H1 (cell line): ENCODE results near the gene WDR90.

Experiments used
- ATF2 ChIP-seq: IDR thresholded peaks from 2 replicates; pipeline ENCODE4 v1.6.1; 2012; ENCODE audit warnings: low read length, inconsistent platforms
- EZH2 ChIP-seq: fragments of 200-600 bp; sonication (generic); IDR thresholded peaks from 2 replicates; pipeline ENCODE4 v1.7.1; 2012; ENCODE audit warnings: low read depth, mild to moderate bottlenecking, moderate library complexity, low read length, inconsistent platforms; ENCODE audit not compliant: severe bottlenecking
- RAD21 ChIP-seq, 2 experiments: IDR thresholded peaks in 1 of 2; conservative IDR thresholded peaks in 1 of 2; 2 replicates each; pipeline ENCODE4 v1.6.1; 2011; ENCODE audit warnings: low read depth in 2 of 2, low read length in 2 of 2, improper control_type of control experiment in 1 of 2, inconsistent platforms in 1 of 2, mild to moderate bottlenecking in 1 of 2, moderate library complexity in 1 of 2
- TF ChIP-seq, protein P1 (sequence below), 3 experiments: IDR thresholded peaks; 1 replicate in 2 of 3; 2 replicates in 1 of 3; pipeline versions ENCODE4 v1.5.1 to v1.6.1; 2011; ENCODE audit warnings: low read length in 3 of 3, mild to moderate bottlenecking in 3 of 3, inconsistent platforms in 2 of 3, low read depth in 1 of 3, moderate library complexity in 1 of 3; ENCODE audit not compliant: insufficient read depth in 1 of 3; ENCODE audit errors: control extremely low read depth in 1 of 3

- TF ChIP-seq, protein P1, sequence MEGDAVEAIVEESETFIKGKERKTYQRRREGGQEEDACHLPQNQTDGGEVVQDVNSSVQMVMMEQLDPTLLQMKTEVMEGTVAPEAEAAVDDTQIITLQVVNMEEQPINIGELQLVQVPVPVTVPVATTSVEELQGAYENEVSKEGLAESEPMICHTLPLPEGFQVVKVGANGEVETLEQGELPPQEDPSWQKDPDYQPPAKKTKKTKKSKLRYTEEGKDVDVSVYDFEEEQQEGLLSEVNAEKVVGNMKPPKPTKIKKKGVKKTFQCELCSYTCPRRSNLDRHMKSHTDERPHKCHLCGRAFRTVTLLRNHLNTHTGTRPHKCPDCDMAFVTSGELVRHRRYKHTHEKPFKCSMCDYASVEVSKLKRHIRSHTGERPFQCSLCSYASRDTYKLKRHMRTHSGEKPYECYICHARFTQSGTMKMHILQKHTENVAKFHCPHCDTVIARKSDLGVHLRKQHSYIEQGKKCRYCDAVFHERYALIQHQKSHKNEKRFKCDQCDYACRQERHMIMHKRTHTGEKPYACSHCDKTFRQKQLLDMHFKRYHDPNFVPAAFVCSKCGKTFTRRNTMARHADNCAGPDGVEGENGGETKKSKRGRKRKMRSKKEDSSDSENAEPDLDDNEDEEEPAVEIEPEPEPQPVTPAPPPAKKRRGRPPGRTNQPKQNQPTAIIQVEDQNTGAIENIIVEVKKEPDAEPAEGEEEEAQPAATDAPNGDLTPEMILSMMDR (IDR thresholded peaks at IDR 0.05; ENCODE audit: control extremely low read depth in 1 of 3, insufficient read depth in 1 of 3, low read depth in 1 of 3, low read length in 3 of 3), result no peak
- no peak for TF ChIP-seq RAD21 (IDR thresholded peaks at IDR 0.05 in 1 of 2, conservative IDR thresholded peaks at IDR 0.05 in 1 of 2; ENCODE audit: low read depth in 2 of 2, low read length in 2 of 2)
- TF ChIP-seq EZH2, result no peak
- no peak for TF ChIP-seq ATF2
Observed at GRCh38 chr16:689175-689897, 40.2 kb downstream of the WDR90 start.
